Measurements from ENCODE around the gene PDGFRB. TPM values are rescaled to one million over a fixed set of nuclear protein-coding genes. Genes with fewer than 3 reads are reported as not detected.

The PDGFRB gene
- total and polyA plus RNA-seq, 5 donors from 2014 or later = 0.03 TPM; not detected in 4

DNA sequence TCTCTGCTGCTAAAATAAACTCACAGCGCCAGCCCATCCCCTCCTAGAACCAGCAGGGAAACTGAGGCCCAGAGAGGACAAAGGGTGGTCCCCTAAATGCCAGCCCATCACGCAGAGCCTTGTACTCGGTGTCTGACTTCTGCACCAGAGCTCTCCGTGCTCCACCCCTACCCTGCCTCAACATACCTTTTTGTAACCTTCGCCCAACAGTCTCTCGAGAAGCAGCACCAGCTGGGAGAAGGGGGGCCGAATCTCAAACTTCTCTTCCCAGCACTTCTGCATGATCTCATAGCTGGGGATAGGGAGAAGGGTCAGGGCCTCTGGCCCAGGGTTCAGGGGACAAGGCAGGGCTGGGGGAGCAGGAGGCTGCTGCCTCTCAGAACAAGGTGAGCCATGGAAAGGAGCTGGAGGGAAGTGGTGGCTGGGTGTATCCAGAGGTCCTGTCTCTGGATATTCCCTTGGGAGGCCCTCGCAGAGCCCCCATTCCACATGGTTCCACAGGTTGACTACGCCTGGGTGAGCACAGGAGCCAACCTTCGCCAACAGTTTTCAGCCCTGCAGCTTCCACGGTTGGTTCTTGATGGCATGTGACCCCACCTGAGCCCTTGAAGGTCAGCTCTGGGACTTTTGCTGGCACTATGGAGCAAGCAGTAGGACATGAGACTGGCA, 37.0 kb downstream of the PDGFRB start:
- no peak overlapping the region for H3K4me3 ChIP-seq (ENCODE audit: low read depth, low read length)
- H3K27me3 ChIP-seq (ENCODE audit: control insufficient read depth, insufficient read depth, low read length) = no peaks in the 10 kb centered on the region
- ATAC-seq (ENCODE audit: low read depth in 2 of 2) (no peak), DNase-seq (no peak)
- Mint-ChIP-seq H3K4me3 (no peak overlapping the region), H3K4me1 (peaks cover 0 to 2% (median 0%) of the 10 kb centered on the region in 4 donors), H3K27me3 (no peaks in the 10 kb centered on the region), H3K27ac (no peak overlapping the region), H3K9me3 (peaks cover 0 to 1% (median 0%) of the 10 kb centered on the region in 7 donors), H3K36me3 (no peaks in the 10 kb centered on the region)
- H3K27ac ChIP-seq (ENCODE audit: insufficient read depth, low read length, poor library complexity, severe bottlenecking) = no peak overlapping the region
- H3K9me3 ChIP-seq (ENCODE audit: control insufficient read depth in 2 of 2, low read length in 2 of 2) = no peaks in the 10 kb centered on the region
- no peaks in the 10 kb centered on the region for H3K4me1 ChIP-seq (ENCODE audit: control insufficient read depth, insufficient read depth, low read length, poor library complexity, severe bottlenecking)
- no peaks in the 10 kb centered on the region for H3K36me3 ChIP-seq (ENCODE audit: control insufficient read depth, insufficient read depth, low read length)

DNA sequence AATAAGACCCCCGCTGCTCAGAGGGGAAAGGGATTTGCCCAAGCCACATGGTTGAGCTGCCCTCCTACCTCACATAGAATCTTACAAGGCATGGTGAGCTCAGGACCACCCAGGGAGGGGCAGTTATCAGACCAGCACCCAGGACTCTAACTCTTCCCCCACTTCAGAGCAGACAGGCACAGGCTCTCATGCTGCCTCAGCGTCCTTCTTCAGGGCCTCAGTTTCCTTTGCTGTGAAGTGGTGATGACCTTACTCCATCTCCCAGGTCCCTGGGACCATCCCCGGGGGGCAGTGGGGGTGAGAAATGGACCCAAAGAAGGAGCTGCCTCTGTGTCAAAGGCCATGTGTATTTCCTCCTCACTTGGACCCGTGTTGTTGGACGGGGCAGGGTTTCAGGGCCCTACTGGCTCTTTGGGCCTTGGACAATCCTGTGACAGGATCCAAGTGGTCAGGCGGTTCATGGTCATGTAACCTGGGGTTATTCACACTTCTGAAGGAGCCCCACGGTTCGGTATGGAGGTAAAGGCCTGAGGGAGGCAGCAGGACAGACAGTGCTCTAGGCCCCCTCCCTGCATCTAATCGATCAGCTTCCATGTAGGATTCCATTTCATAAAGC, 37.6 kb downstream of the PDGFRB start:
- Mint-ChIP-seq H3K27me3 (no peaks in the 10 kb centered on the region), H3K27ac (no peak overlapping the region), H3K4me3 (no peak overlapping the region), H3K4me1 (peaks cover 0 to 2% (median 0%) of the 10 kb centered on the region in 4 donors), H3K9me3 (peaks cover 0 to 1% (median 0%) of the 10 kb centered on the region in 7 donors), H3K36me3 (no peaks in the 10 kb centered on the region)
- H3K9me3 ChIP-seq (ENCODE audit: control insufficient read depth in 2 of 2, low read length in 2 of 2) = no peaks in the 10 kb centered on the region
- H3K27ac ChIP-seq (ENCODE audit: insufficient read depth, low read length, poor library complexity, severe bottlenecking) = no peak overlapping the region
- no peak overlapping the region for H3K4me3 ChIP-seq (ENCODE audit: low read depth, low read length)
- DNase-seq = no peak
- no peak for ATAC-seq (ENCODE audit: low read depth in 2 of 2)
- H3K4me1 ChIP-seq (ENCODE audit: control insufficient read depth, insufficient read depth, low read length, poor library complexity, severe bottlenecking) = no peaks in the 10 kb centered on the region
- H3K27me3 ChIP-seq (ENCODE audit: control insufficient read depth, insufficient read depth, low read length) = no peaks in the 10 kb centered on the region
- no peaks in the 10 kb centered on the region for H3K36me3 ChIP-seq (ENCODE audit: control insufficient read depth, insufficient read depth, low read length)

DNA sequence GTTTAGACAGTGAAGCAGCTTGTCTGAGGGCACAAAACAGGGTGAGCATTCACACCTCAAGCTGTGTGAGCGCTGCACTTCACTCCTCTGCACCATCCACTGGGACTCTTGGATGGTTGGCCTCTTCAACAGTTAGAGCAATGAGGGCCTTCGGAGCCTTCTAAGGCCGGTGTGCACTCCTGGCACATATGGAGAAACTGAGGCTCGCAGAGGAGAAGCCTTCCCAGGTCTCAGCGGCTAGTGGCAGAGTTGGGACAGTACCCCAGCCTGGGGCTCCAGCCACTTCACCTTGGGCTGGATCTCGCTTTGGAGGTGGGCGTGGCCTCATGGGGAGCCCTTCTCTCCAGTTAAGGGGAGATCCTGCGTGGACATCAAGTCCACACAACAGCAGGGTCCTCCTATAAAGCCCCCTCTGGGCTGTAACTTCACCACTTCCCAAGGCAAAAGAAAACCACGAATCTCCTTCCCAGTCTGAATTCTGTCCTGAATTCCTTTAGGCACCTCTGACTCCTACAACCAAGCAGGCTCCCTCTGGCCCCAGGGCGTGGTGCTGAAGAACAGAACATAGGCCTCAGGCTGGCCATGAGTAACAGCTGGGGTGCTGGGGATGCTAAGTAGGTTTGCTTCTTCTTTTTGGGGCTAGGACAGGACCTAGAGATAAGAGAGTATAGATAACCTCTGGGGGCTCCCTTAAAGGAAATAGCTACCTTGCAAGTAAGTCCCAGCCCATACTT, 38.8 kb downstream of the PDGFRB start:
- no peaks in the 10 kb centered on the region for H3K9me3 ChIP-seq (ENCODE audit: control insufficient read depth in 2 of 2, low read length in 2 of 2)
- H3K36me3 ChIP-seq (ENCODE audit: control insufficient read depth, insufficient read depth, low read length) = no peaks in the 10 kb centered on the region
- no peaks in the 10 kb centered on the region for H3K4me1 ChIP-seq (ENCODE audit: control insufficient read depth, insufficient read depth, low read length, poor library complexity, severe bottlenecking)
- DNase-seq (no peak), ATAC-seq (ENCODE audit: low read depth in 2 of 2) (no peak)
- no peak overlapping the region for H3K27ac Mint-ChIP-seq
- no peak overlapping the region for H3K4me3 Mint-ChIP-seq
- H3K36me3 Mint-ChIP-seq = no peaks in the 10 kb centered on the region
- H3K9me3 Mint-ChIP-seq = peaks cover 0 to 1% (median 0%) of the 10 kb centered on the region in 7 donors
- no peak overlapping the region for H3K27ac ChIP-seq (ENCODE audit: insufficient read depth, low read length, poor library complexity, severe bottlenecking)
- no peaks in the 10 kb centered on the region for H3K4me1 Mint-ChIP-seq
- no peaks in the 10 kb centered on the region for H3K27me3 ChIP-seq (ENCODE audit: control insufficient read depth, insufficient read depth, low read length)
- H3K27me3 Mint-ChIP-seq = no peaks in the 10 kb centered on the region
- H3K4me3 ChIP-seq (ENCODE audit: low read depth, low read length) = no peak overlapping the region

DNA sequence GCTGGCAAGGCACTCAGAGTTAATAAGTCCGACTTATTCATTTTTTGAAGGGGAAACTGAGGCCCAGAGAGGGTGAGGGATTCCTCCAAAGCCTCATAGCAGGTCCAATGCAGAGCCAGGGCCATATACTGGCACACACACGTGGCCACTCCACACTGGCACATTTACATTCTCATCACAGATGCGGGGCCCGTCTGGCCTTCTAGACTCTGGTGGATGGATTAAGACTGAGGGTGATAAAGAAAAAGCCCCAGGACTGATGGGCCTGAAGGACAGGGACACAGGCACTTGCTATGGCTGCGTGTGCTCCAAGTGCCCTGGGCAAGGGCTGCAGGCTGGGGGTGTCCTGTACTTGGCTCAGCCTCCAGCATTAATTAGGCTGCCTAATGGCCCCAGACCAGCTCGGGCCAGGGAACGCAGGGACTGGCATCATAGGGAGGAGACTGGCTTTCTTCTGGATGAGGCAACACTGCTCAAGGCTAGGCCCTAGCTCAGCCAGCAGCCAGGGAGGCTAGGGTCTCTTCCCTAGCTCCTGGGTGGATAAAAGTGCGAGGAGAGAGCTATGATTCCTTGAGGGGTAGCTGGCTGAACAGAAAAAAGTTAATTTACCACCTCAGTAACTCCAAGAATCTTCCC, 40.8 kb downstream of the PDGFRB start:
- DNase-seq (no peak), ATAC-seq (ENCODE audit: low read depth in 2 of 2) (no peak)
- no peaks in the 10 kb centered on the region for H3K4me1 Mint-ChIP-seq
- H3K4me3 ChIP-seq (ENCODE audit: low read depth, low read length) = no peak overlapping the region
- H3K36me3 ChIP-seq (ENCODE audit: control insufficient read depth, insufficient read depth, low read length) = no peaks in the 10 kb centered on the region
- H3K4me3 Mint-ChIP-seq = no peak overlapping the region
- H3K4me1 ChIP-seq (ENCODE audit: control insufficient read depth, insufficient read depth, low read length, poor library complexity, severe bottlenecking) = no peaks in the 10 kb centered on the region
- H3K27me3 ChIP-seq (ENCODE audit: control insufficient read depth, insufficient read depth, low read length) = no peaks in the 10 kb centered on the region
- no peaks in the 10 kb centered on the region for H3K9me3 ChIP-seq (ENCODE audit: control insufficient read depth in 2 of 2, low read length in 2 of 2)
- H3K9me3 Mint-ChIP-seq = no peaks in the 10 kb centered on the region
- H3K27ac ChIP-seq (ENCODE audit: insufficient read depth, low read length, poor library complexity, severe bottlenecking) = no peak overlapping the region
- H3K27ac Mint-ChIP-seq = no peak overlapping the region
- H3K27me3 Mint-ChIP-seq = peaks cover 4% of the 10 kb centered on the region
- no peaks in the 10 kb centered on the region for H3K36me3 Mint-ChIP-seq

DNA sequence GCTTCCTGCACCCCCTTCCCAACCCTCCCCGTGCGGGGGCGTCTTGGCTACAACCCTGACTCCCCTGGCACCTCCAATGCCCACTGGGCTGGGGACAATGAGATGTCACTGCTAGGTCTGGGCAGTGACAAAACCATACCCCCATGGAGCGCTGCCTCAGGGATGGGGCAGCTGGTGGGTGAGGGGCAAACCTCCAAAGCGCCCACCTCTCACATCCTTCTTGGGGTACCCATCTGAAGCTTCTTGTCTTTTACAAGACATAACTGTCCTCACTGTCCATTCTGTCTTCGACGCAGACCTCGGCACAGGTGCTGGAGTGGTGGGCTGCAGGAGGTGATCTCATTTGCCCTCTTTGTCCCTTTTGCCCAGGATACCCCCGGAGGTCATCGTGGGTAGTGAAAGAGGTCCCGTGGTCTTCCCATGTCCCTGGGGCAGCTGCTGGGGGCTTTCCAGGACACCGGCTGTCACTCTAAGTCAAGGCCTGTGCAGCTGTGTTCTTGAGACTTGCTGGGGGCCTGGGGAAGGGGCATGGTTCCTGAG, 41.5 kb downstream of the PDGFRB start:
- Mint-ChIP-seq H3K9me3 (no peaks in the 10 kb centered on the region), H3K4me1 (no peaks in the 10 kb centered on the region), H3K4me3 (no peak overlapping the region), H3K27me3 (peaks cover 4% of the 10 kb centered on the region), H3K27ac (no peak overlapping the region), H3K36me3 (no peaks in the 10 kb centered on the region)
- Histone ChIP-seq H3K36me3 (ENCODE audit: control insufficient read depth, insufficient read depth, low read length) (no peaks in the 10 kb centered on the region), H3K4me3 (ENCODE audit: low read depth, low read length) (no peak overlapping the region), H3K9me3 (ENCODE audit: control insufficient read depth in 2 of 2, low read length in 2 of 2) (no peaks in the 10 kb centered on the region), H3K27me3 (ENCODE audit: control insufficient read depth, insufficient read depth, low read length) (no peaks in the 10 kb centered on the region), H3K4me1 (ENCODE audit: control insufficient read depth, insufficient read depth, low read length, poor library complexity, severe bottlenecking) (no peaks in the 10 kb centered on the region), H3K27ac (ENCODE audit: insufficient read depth, low read length, poor library complexity, severe bottlenecking) (no peak overlapping the region)
- DNase-seq (no peak), ATAC-seq (ENCODE audit: low read depth in 2 of 2) (no peak)

DNA sequence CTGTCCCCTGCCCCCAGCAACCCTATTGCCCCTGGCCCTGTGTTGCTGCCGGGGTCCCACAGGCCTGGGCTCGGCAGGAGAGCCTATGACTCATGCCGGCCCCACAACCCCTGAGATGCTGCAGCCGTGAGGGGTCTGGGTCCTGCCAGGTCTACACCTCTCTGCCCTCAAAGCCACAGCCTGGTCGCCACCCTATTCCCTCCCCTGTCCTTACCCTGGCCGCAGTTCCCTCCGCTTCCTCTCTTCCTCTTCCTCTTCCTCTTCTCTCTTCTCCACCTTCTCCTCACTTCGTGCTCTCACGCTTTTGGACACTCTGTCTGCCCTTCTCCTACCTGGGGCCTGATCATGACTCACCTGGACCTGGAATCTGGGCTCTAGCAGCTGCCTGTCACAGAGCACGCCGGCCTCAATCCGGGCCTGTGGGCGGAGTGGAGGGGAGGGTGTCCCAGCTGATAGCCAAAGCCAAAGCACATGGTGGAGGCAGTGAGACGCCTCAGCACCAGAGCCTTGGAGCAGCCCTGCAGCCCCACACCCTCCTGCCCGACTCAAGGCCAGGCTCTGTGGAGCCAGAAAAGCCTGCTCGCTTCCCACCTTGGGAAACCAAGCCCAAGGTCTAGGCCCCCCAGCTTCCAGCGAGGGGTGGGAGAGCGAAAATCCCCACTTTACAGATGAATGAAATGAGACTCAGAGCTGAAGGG, 42.4 kb downstream of the PDGFRB start:
- no peaks in the 10 kb centered on the region for H3K27me3 ChIP-seq (ENCODE audit: control insufficient read depth, insufficient read depth, low read length)
- Mint-ChIP-seq H3K9me3 (no peaks in the 10 kb centered on the region), H3K4me1 (no peaks in the 10 kb centered on the region), H3K36me3 (no peaks in the 10 kb centered on the region), H3K27me3 (peaks cover 4% of the 10 kb centered on the region), H3K27ac (no peak overlapping the region), H3K4me3 (no peak overlapping the region)
- ATAC-seq (ENCODE audit: low read depth in 2 of 2) (no peak), DNase-seq (no peak)
- no peak overlapping the region for H3K4me3 ChIP-seq (ENCODE audit: low read depth, low read length)
- no peaks in the 10 kb centered on the region for H3K4me1 ChIP-seq (ENCODE audit: control insufficient read depth, insufficient read depth, low read length, poor library complexity, severe bottlenecking)
- no peaks in the 10 kb centered on the region for H3K9me3 ChIP-seq (ENCODE audit: control insufficient read depth in 2 of 2, low read length in 2 of 2)
- H3K36me3 ChIP-seq (ENCODE audit: control insufficient read depth, insufficient read depth, low read length) = no peaks in the 10 kb centered on the region
- H3K27ac ChIP-seq (ENCODE audit: insufficient read depth, low read length, poor library complexity, severe bottlenecking) = no peak overlapping the region
